ENCODE results near the gene BGN.

Gene BGN

GRCh38 chrX:153494541-153495361, at the start of gene BGN:
TSS of gene BGN (plus strand) at chrX:153494980. CDS start at chrX:153504632, 9,652 bp downstream.
- DNase-seq (ENCODE audit: low read depth in 3 of 3), result no peak

- no peak for DNase-seq (ENCODE audit: low read depth in 3 of 3)
These were observed 49.5 kb upstream of the BGN start for GRCh38 chrX:153445106-153445855.

GRCh38 chrX:153445856-153446635, 48.7 kb upstream of the BGN start, which contains the start of gene TREX2:
TSS of gene TREX2 (minus strand) at chrX:153446056. CDS start at chrX:153445430, 626 bp downstream.
- no peak for DNase-seq (ENCODE audit: low read depth in 3 of 3)

GRCh38 chrX:153446636-153446936, 48.2 kb upstream of the BGN start:
- DNase-seq (ENCODE audit: low read depth in 3 of 3), result no peak

- DNase-seq (ENCODE audit: low read depth in 3 of 3), result no peak
These were observed 47.7 kb upstream of the BGN start for GRCh38 chrX:153446950-153447580.

- DNase-seq (ENCODE audit: low read depth in 3 of 3), result no peak
These were observed 47.2 kb upstream of the BGN start for GRCh38 chrX:153447581-153447960.

- no peak for DNase-seq (ENCODE audit: low read depth in 3 of 3)
These were observed 46.0 kb upstream of the BGN start for GRCh38 chrX:153448556-153449367.

- no peak for DNase-seq (ENCODE audit: low read depth in 3 of 3)
These were observed 45.2 kb upstream of the BGN start for GRCh38 chrX:153449368-153450113.

- DNase-seq (ENCODE audit: low read depth in 3 of 3), result no peak
These were observed 44.4 kb upstream of the BGN start for GRCh38 chrX:153450114-153450948.

GRCh38 chrX:153450949-153451277, 43.9 kb upstream of the BGN start:
- no peak for DNase-seq (ENCODE audit: low read depth in 3 of 3)

GRCh38 chrX:153454901-153455550, 39.8 kb upstream of the BGN start:
- DNase-seq (ENCODE audit: low read depth in 3 of 3), result no peak

- no peak for DNase-seq (ENCODE audit: low read depth in 3 of 3)
These were observed 39.2 kb upstream of the BGN start for GRCh38 chrX:153455571-153455970.

- no peak for DNase-seq (ENCODE audit: low read depth in 3 of 3)
These were observed 38.6 kb upstream of the BGN start for GRCh38 chrX:153456161-153456560.

- no peak for DNase-seq (ENCODE audit: low read depth in 3 of 3)
These were observed 38.1 kb upstream of the BGN start for GRCh38 chrX:153456704-153457103.

- no peak for DNase-seq (ENCODE audit: low read depth in 3 of 3)
These were observed 37.5 kb upstream of the BGN start for GRCh38 chrX:153457136-153457825.

GRCh38 chrX:153457827-153458466, 36.8 kb upstream of the BGN start:
- DNase-seq (ENCODE audit: low read depth in 3 of 3), result no peak

- DNase-seq (ENCODE audit: low read depth in 3 of 3), result no peak
These were observed 36.3 kb upstream of the BGN start for GRCh38 chrX:153458476-153458875.

GRCh38 chrX:153459986-153460385, 34.8 kb upstream of the BGN start:
- DNase-seq (ENCODE audit: low read depth in 3 of 3), result no peak
